ENCODE measurements around the gene TAOK2. TPM values are rescaled to one million over a fixed set of nuclear protein-coding genes. Genes with fewer than 3 reads are reported as not detected.

Gene TAOK2
- total and polyA plus RNA-seq, 2 of the 13 experiments (the other 11 are each of a cell fraction or from before 2014, with no cell fraction given) = 17.4 to 43.2 TPM

- TF ChIP-seq DZIP1 (CRISPR knock-in tag; IDR thresholded peaks at IDR 0.05) (peak; percentile 86; the same call in 1 of the 2 replicates), ZNF614 (CRISPR knock-in tag; IDR thresholded peaks at IDR 0.05; ENCODE audit: borderline replicate concordance) (peak; percentile 92), MBNL3 (CRISPR knock-in tag; conservative IDR thresholded peaks at IDR 0.05) (no peak), CTCF (CRISPR knock-in tag; IDR thresholded peaks at IDR 0.05) (peak; percentile 11; the same call in 1 of the 2 replicates), GMEB2 (CRISPR knock-in tag; IDR thresholded peaks at IDR 0.05; ENCODE audit: low read depth) (peak; percentile 27; the same call in 1 of the 2 replicates), SNAPC2 (CRISPR knock-in tag; IDR thresholded peaks at IDR 0.05) (peak; percentile 28), ZNF253 (CRISPR knock-in tag; IDR thresholded peaks at IDR 0.05; ENCODE audit: borderline replicate concordance) (peak; percentile 85), ZNF441 (CRISPR knock-in tag; IDR thresholded peaks at IDR 0.05; ENCODE audit: borderline replicate concordance) (peak; percentile 90), MTERF4 (CRISPR knock-in tag; IDR thresholded peaks at IDR 0.05) (peak; percentile 93; the same call in 1 of the 2 replicates), ZNF136 (CRISPR knock-in tag; IDR thresholded peaks at IDR 0.05; ENCODE audit: low read depth) (0 out of 2 replicates have a peak, but pooled peaks have one; percentile 24), SP2 (CRISPR knock-in tag; IDR thresholded peaks at IDR 0.05) (peak; percentile 34), GZF1 (CRISPR knock-in tag; IDR thresholded peaks at IDR 0.05) (peak; percentile 75), PRPF4 (IDR thresholded peaks at IDR 0.05; ENCODE audit: low read depth, low read length, poor library complexity, severe bottlenecking) (no peak), THAP8 (CRISPR knock-in tag; IDR thresholded peaks at IDR 0.05; ENCODE audit: borderline replicate concordance) (0 out of 2 replicates have a peak, but pooled peaks have one; percentile 62), ZNF800 (CRISPR knock-in tag; IDR thresholded peaks at IDR 0.05) (peak; percentile 87; the same call in 1 of the 2 replicates), NONO (IDR thresholded peaks at IDR 0.05) (no peak), NONO (CRISPR knock-in tag; conservative IDR thresholded peaks at IDR 0.05) (peak; percentile 98)
Measured at GRCh38 chr16:29973384-29974246, at the start of gene TAOK2 (continued).

All from HepG2 (cell line).